Mucosa of stomach (tissue), 1 donor: ENCODE data around the gene MYLK4.

Experiments used
- H3K27me3 ChIP-seq: one replicate; pipeline ENCODE4 v1.7.0; 2013; ENCODE audit warnings: mild to moderate bottlenecking, low read length; ENCODE audit not compliant: control insufficient read depth, insufficient read depth
- H3K36me3 ChIP-seq: one replicate; pipeline ENCODE4 v1.7.0; 2013; ENCODE audit warnings: low read length; ENCODE audit not compliant: control insufficient read depth, insufficient read depth
- H3K4me1 ChIP-seq: one replicate; pipeline ENCODE4 v1.7.0; 2013; ENCODE audit warnings: mild to moderate bottlenecking, low read length; ENCODE audit not compliant: control insufficient read depth, insufficient read depth
- H3K4me3 ChIP-seq: one replicate; pipeline ENCODE4 v1.7.0; 2013; ENCODE audit warnings: low read length
- H3K9ac ChIP-seq: one replicate; pipeline ENCODE4 v1.7.0; 2013; ENCODE audit warnings: mild to moderate bottlenecking, low read length, moderate library complexity
- H3K9me3 ChIP-seq: one replicate; pipeline ENCODE4 v1.7.0; 2013; ENCODE audit warnings: mild to moderate bottlenecking, low read length, moderate library complexity; ENCODE audit not compliant: control insufficient read depth
- donor health status: Pancreatic carcinoma.

The MYLK4 gene

GRCh38 chr6:2697291-2697690 lies 53.4 kb downstream of the MYLK4 start:
- Histone ChIP-seq H3K36me3 (no peaks in the 10 kb centered on the region), H3K4me1 (no peaks in the 10 kb centered on the region), H3K27me3 (peaks cover 3% of the 10 kb centered on the region), H3K4me3 (no peak overlapping the region), H3K9ac (no peak overlapping the region), H3K9me3 (no peaks in the 10 kb centered on the region)

- H3K9ac ChIP-seq: no peak overlapping the region
Measured at GRCh38 chr6:2695454-2696095, 55.1 kb downstream of the MYLK4 start.

GRCh38 chr6:2693231-2693630 lies 57.5 kb downstream of the MYLK4 start:
- Histone ChIP-seq H3K9me3 (no peaks in the 10 kb centered on the region), H3K4me3 (no peak overlapping the region), H3K36me3 (no peaks in the 10 kb centered on the region), H3K27me3 (no peaks in the 10 kb centered on the region), H3K4me1 (no peaks in the 10 kb centered on the region), H3K9ac (no peak overlapping the region)

More at GRCh38 chr6:2695454-2696095, 55.1 kb downstream of the MYLK4 start:
- Histone ChIP-seq H3K4me3 (no peak overlapping the region), H3K9me3 (no peaks in the 10 kb centered on the region), H3K36me3 (no peaks in the 10 kb centered on the region), H3K4me1 (no peaks in the 10 kb centered on the region), H3K27me3 (peaks cover 3% of the 10 kb centered on the region)

- Histone ChIP-seq H3K4me1 (no peaks in the 10 kb centered on the region), H3K36me3 (no peaks in the 10 kb centered on the region), H3K27me3 (no peaks in the 10 kb centered on the region), H3K4me3 (no peak overlapping the region), H3K9me3 (no peaks in the 10 kb centered on the region), H3K9ac (no peak overlapping the region)
Measured at GRCh38 chr6:2688401-2689064, 62.2 kb downstream of the MYLK4 start.

GRCh38 chr6:2687456-2687855 lies 63.3 kb downstream of the MYLK4 start:
- no peaks in the 10 kb centered on the region for H3K27me3 ChIP-seq
- no peaks in the 10 kb centered on the region for H3K36me3 ChIP-seq
- H3K9me3 ChIP-seq: no peaks in the 10 kb centered on the region
- no peaks in the 10 kb centered on the region for H3K4me1 ChIP-seq
- no peak overlapping the region for H3K9ac ChIP-seq
- no peak overlapping the region for H3K4me3 ChIP-seq

GRCh38 chr6:2686515-2686914 lies 64.2 kb downstream of the MYLK4 start:
- Histone ChIP-seq H3K36me3 (no peaks in the 10 kb centered on the region), H3K9me3 (no peaks in the 10 kb centered on the region), H3K4me1 (no peaks in the 10 kb centered on the region), H3K9ac (no peak overlapping the region), H3K4me3 (no peak overlapping the region), H3K27me3 (no peaks in the 10 kb centered on the region)

GRCh38 chr6:2684766-2685754 lies 65.7 kb downstream of the MYLK4 start:
- Histone ChIP-seq H3K4me1 (no peaks in the 10 kb centered on the region), H3K36me3 (no peaks in the 10 kb centered on the region), H3K9ac (no peak overlapping the region), H3K9me3 (no peaks in the 10 kb centered on the region), H3K27me3 (no peaks in the 10 kb centered on the region), H3K4me3 (no peak overlapping the region)

- Histone ChIP-seq H3K9ac (no peak overlapping the region), H3K4me3 (no peak overlapping the region), H3K4me1 (no peaks in the 10 kb centered on the region), H3K36me3 (no peaks in the 10 kb centered on the region), H3K27me3 (no peaks in the 10 kb centered on the region), H3K9me3 (no peaks in the 10 kb centered on the region)
Measured at GRCh38 chr6:2684103-2684749, 66.5 kb downstream of the MYLK4 start.

GRCh38 chr6:2680264-2680922 lies 70.3 kb downstream of the MYLK4 start:
- Histone ChIP-seq H3K4me3 (no peak overlapping the region), H3K27me3 (no peaks in the 10 kb centered on the region), H3K9ac (no peak overlapping the region), H3K36me3 (no peaks in the 10 kb centered on the region), H3K4me1 (no peaks in the 10 kb centered on the region), H3K9me3 (no peaks in the 10 kb centered on the region)

- H3K9ac ChIP-seq: no peak overlapping the region
- no peak overlapping the region for H3K4me3 ChIP-seq
- no peaks in the 10 kb centered on the region for H3K4me1 ChIP-seq
- no peaks in the 10 kb centered on the region for H3K36me3 ChIP-seq
- no peaks in the 10 kb centered on the region for H3K9me3 ChIP-seq
- H3K27me3 ChIP-seq: no peaks in the 10 kb centered on the region
Measured at GRCh38 chr6:2677080-2677593, 73.6 kb downstream of the MYLK4 start.

GRCh38 chr6:2676048-2676447 lies 74.7 kb downstream of the MYLK4 start:
- H3K4me3 ChIP-seq: no peak overlapping the region
- H3K9ac ChIP-seq: no peak overlapping the region
- no peaks in the 10 kb centered on the region for H3K4me1 ChIP-seq
- H3K9me3 ChIP-seq: no peaks in the 10 kb centered on the region
- H3K36me3 ChIP-seq: no peaks in the 10 kb centered on the region
- H3K27me3 ChIP-seq: no peaks in the 10 kb centered on the region
